ENCODE results near the gene MMEL1.
"Not testable (repeated sequence)": the region's sequence is repeated elsewhere in the genome, so short reads cannot be mapped to it uniquely, and the experiment has no call there.

MMEL1 gene

GRCh38 chr1:2629627-2630497 is 3.0 kb downstream of the MMEL1 start:
- peaks cover 32% of the 10 kb centered on the region for H3K27me3 ChIP-seq (ENCODE audit: insufficient read depth, low read depth)

GRCh38 chr1:2628933-2629626 is 3.7 kb downstream of the MMEL1 start:
- Histone ChIP-seq H3K79me2 (ENCODE audit: insufficient read depth, low read depth) (no peaks in the 10 kb centered on the region), H3K4me2 (no peak overlapping the region), H3K4me3 (IDR thresholded peaks at IDR 0.05; ENCODE audit: insufficient read depth, low read depth, low read length) (no peak overlapping the region), H3K9ac (no peak overlapping the region), H3K4me1 (ENCODE audit: low read depth, poor library complexity, severe bottlenecking) (no peaks in the 10 kb centered on the region), H3K27ac (no peak overlapping the region), H4K20me1 (ENCODE audit: insufficient read depth) (no peaks in the 10 kb centered on the region), H2AFZ (ENCODE audit: low read depth) (no peak overlapping the region), H3K36me3 (ENCODE audit: insufficient read depth) (no peaks in the 10 kb centered on the region), H3K27me3 (ENCODE audit: insufficient read depth, low read depth) (peaks cover 40% of the 10 kb centered on the region)
- TF ChIP-seq CTCF (conservative IDR thresholded peaks at IDR 0.05; ENCODE audit: low read depth, low read length) = no peak

More at GRCh38 chr1:2629627-2630497, 3.0 kb downstream of the MMEL1 start:
- H3K36me3 ChIP-seq (ENCODE audit: insufficient read depth) = no peaks in the 10 kb centered on the region
- no peak overlapping the region for H2AFZ ChIP-seq (ENCODE audit: low read depth)
- no peak overlapping the region for H3K4me3 ChIP-seq (IDR thresholded peaks at IDR 0.05; ENCODE audit: insufficient read depth, low read depth, low read length)
- no peak for TF ChIP-seq CTCF (conservative IDR thresholded peaks at IDR 0.05; ENCODE audit: low read depth, low read length)
- no peak overlapping the region for H3K27ac ChIP-seq
- H3K4me2 ChIP-seq = no peak overlapping the region
- no peak overlapping the region for H3K9ac ChIP-seq
- no peaks in the 10 kb centered on the region for H4K20me1 ChIP-seq (ENCODE audit: insufficient read depth)
- no peaks in the 10 kb centered on the region for H3K79me2 ChIP-seq (ENCODE audit: insufficient read depth, low read depth)
- H3K4me1 ChIP-seq (ENCODE audit: low read depth, poor library complexity, severe bottlenecking) = no peaks in the 10 kb centered on the region

- Histone ChIP-seq H3K4me1 (ENCODE audit: low read depth, poor library complexity, severe bottlenecking) (no peaks in the 10 kb centered on the region), H3K79me2 (ENCODE audit: insufficient read depth, low read depth) (no peaks in the 10 kb centered on the region), H4K20me1 (ENCODE audit: insufficient read depth) (no peaks in the 10 kb centered on the region), H3K4me2 (no peak overlapping the region), H3K9ac (no peak overlapping the region), H3K36me3 (ENCODE audit: insufficient read depth) (no peaks in the 10 kb centered on the region), H3K27me3 (ENCODE audit: insufficient read depth, low read depth) (peaks cover 47% of the 10 kb centered on the region), H2AFZ (ENCODE audit: low read depth) (no peak overlapping the region), H3K27ac (no peak overlapping the region), H3K4me3 (IDR thresholded peaks at IDR 0.05; ENCODE audit: insufficient read depth, low read depth, low read length) (no peak overlapping the region)
- no peak for TF ChIP-seq CTCF (conservative IDR thresholded peaks at IDR 0.05; ENCODE audit: low read depth, low read length)
Measured at GRCh38 chr1:2628191-2628932, 4.5 kb downstream of the MMEL1 start.

DNA sequence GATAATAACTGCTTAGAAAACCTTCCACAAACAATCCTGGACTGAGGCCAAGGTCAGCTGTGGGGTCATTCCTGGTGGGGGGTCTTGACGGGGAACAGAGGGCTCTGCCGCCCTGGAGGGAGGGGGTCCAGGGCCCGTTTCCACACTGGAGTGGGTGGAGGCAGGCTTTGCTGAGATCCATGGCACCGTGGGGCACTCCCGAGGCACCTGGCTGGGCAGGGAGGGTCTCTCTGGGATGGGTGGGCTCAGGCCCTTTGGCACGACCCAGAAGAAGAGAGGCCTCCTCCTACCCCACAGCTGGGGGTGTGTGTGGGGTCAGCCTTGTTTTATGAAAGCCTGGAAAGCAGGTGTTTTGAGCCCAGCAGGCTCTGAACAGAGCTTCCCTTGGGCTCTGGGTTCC is 5.1 kb downstream of the MMEL1 start:
- no peaks in the 10 kb centered on the region for H3K4me1 ChIP-seq (ENCODE audit: low read depth, poor library complexity, severe bottlenecking)
- no peak overlapping the region for H3K4me3 ChIP-seq (IDR thresholded peaks at IDR 0.05; ENCODE audit: insufficient read depth, low read depth, low read length)
- no peak overlapping the region for H2AFZ ChIP-seq (ENCODE audit: low read depth)
- H3K27me3 ChIP-seq (ENCODE audit: insufficient read depth, low read depth) = peaks cover 53% of the 10 kb centered on the region
- H3K9ac ChIP-seq = no peak overlapping the region
- H4K20me1 ChIP-seq (ENCODE audit: insufficient read depth) = no peaks in the 10 kb centered on the region
- no peaks in the 10 kb centered on the region for H3K36me3 ChIP-seq (ENCODE audit: insufficient read depth)
- no peak for TF ChIP-seq CTCF (conservative IDR thresholded peaks at IDR 0.05; ENCODE audit: low read depth, low read length)
- H3K79me2 ChIP-seq (ENCODE audit: insufficient read depth, low read depth) = no peaks in the 10 kb centered on the region
- H3K27ac ChIP-seq = no peak overlapping the region
- no peak overlapping the region for H3K4me2 ChIP-seq

DNA sequence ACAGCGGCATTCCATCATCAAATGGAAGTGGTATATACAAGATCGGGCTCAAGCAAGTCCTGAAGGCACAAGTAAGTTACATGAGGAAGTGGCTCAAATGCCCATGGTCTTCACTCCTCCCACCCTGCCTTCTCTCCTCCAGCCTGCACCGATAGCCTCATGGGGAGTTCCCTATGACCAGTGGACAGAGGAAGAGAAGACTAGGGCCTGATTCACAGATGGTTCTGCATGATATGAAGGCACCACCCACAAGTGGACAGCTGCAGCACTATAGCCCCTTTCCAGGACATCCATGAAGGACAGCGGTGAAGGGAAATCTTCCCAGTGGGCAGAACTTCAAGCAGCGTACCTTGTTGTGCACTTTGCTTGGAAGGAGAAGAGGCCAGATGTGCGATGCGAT is 7.1 kb downstream of the MMEL1 start:
- not testable (repeated sequence) for H3K79me2 ChIP-seq (ENCODE audit: insufficient read depth, low read depth); H3K4me2 ChIP-seq; H3K9ac ChIP-seq; H3K4me3 ChIP-seq (IDR thresholded peaks at IDR 0.05; ENCODE audit: insufficient read depth, low read depth, low read length); H3K36me3 ChIP-seq (ENCODE audit: insufficient read depth); H3K4me1 ChIP-seq (ENCODE audit: low read depth, poor library complexity, severe bottlenecking); H4K20me1 ChIP-seq (ENCODE audit: insufficient read depth); H3K27ac ChIP-seq; H2AFZ ChIP-seq (ENCODE audit: low read depth)
- H3K27me3 ChIP-seq (ENCODE audit: insufficient read depth, low read depth) = peaks cover 72% of the 10 kb centered on the region
